GM18873 (cell line): ENCODE measurements around the gene RFPL4AL1.
"Not testable (repeated sequence)": the region's sequence is repeated elsewhere in the genome, so short reads cannot be mapped to it uniquely, and the experiment has no call there.

Source experiments
- ATAC-seq: cut with Tn5 transposase; IDR thresholded peaks from one replicate; pipeline ENCODE4 v1.9.1; 2021; ENCODE audit warnings: mild to moderate bottlenecking, moderate library complexity, moderate number of reproducible peaks; ENCODE audit not compliant: unreplicated experiment, low FRiP score

RFPL4AL1 gene

GRCh38 chr19:55768818-55769217, at the start of gene RFPL4AL1:
TSS of gene RFPL4AL1 (plus strand) at chr19:55769118. CDS start at chr19:55771805, 2,687 bp downstream.
- not testable (repeated sequence) for ATAC-seq

GRCh38 chr19:55720214-55720746, 48.6 kb upstream of the RFPL4AL1 start:
- ATAC-seq = no peak

DNA sequence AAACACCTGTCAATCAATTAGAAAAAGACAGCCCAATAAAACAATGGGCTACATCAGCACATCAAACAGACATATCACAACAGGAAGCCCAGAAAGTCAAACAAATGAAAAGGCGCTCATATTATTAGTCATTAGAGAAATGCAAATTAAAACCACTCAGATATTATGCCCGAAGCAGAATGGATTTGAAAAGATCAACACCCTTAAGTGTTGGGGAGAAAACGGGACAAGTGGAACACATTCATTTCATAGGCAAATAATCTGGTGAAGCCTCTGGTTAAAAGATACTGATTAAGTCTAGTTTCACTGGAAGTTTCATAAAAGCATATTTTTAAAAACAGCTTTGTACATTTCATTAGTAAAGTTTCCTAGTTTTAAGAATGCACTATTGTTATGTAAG, 48.1 kb upstream of the RFPL4AL1 start:
- ATAC-seq = no peak

DNA sequence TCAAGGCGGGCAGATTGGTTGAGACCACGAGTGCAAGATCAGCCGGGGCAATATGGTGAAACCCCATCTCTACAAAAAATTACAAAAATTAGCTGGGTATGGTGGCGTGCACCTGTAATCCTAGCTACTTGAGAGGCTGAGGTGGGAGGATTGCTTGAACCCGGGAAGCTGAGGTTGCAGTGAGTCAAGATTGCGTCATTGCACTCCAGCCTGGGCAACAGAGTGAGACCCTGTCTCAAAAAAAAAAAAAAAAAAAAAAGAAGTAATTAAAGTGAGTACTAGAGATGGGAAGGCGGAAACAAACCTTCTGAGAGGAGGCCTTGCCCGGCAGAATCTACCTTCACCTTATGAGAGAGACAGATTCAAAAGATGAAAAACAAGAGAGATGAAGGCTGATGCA, 45.4 kb upstream of the RFPL4AL1 start:
- ATAC-seq = no peak

DNA sequence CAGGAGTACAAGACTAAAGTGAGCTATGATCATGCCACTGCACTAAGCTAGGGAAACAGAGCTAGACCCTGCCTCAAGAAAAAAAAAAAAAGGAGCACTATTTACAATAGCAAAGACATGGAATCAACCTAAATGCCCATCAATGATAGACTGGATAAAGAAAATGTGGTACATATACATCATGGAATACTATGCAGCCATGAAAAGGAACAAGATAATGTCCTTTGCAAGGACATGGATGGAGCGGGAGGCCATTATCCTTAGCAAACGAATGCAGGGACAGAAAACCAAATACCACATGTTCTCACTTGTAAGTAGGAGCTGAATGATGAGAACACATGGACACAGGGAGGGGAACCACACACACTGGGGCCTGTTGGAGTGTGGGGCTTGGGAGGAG, 38.5 kb upstream of the RFPL4AL1 start:
- not testable (repeated sequence) for ATAC-seq

DNA sequence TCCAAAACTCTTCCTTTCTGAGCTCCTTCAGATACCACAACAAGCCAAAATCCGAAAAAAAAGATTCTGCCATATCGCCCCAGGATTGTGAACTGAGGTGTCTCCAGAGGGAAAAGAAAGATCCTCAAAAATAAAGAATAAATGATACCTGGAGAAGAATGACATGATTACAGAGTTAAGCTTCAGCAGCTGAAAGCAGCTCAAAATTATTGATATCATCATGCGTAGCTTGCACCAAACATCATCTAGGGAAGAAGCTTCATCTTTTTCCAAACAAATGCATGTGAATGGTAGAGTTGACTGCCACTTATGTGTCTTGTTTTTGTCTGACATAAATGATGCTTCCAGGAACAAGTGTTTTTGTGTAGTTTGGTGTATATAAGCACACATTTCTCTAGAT, 30.6 kb upstream of the RFPL4AL1 start, which contains the start of gene NLRP9:
TSS of gene NLRP9 (minus strand) at position 101 of the 400 bp plus-strand sequence. CDS start at position 73, 28 bp downstream.
- no peak for ATAC-seq

- ATAC-seq = no peak
Observed at GRCh38 chr19:55750715-55751114, 18.2 kb upstream of the RFPL4AL1 start.

DNA sequence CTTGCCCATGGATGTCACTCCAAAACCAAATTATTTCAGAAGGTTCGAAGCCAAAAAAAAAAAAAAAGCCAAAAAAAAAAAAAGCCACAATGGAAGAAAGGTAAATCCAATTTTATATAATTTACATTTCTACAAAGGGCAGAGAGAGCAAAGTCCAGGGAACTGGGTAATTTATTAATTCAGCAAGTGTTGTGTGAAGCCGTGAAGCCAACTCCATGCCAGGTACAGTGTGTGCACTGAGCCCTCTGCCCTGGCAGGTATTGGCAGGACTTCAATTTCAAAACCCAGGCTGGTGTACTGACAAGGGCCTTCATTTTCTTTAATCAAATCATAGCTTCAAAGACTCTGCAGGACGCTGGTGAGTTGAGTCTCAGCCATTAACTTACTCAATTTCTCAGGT, 15.5 kb upstream of the RFPL4AL1 start:
- ATAC-seq = no peak

GRCh38 chr19:55756808-55757207, 12.1 kb upstream of the RFPL4AL1 start:
- not testable (repeated sequence) for ATAC-seq

GRCh38 chr19:55758797-55759196, 10.1 kb upstream of the RFPL4AL1 start, which contains the start of gene RFPL4A:
TSS of gene RFPL4A (plus strand) at chr19:55759097. CDS start at chr19:55761801, 2,704 bp downstream.
- not testable (repeated sequence) for ATAC-seq

DNA sequence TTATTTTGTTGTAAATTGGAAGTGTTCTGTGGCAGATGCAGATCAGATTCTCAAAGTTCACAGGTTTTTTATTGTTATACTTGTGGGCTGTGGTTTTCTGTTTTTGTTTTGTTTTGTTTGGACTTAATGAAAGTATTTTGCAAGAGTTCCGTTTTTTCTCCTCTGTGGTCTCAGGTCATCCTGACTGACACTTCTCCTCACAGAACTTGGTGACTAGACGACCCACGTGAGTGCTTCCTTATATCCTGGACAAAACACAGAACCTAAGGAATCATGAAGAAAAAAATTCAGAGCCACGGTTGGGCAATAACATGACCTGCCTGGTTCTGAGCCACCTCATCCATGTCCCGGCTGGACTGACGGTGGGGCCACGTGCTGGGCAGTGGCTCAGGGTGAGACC, 2.5 kb upstream of the RFPL4AL1 start:
- ATAC-seq = no peak

GRCh38 chr19:55769632-55770031, 714 bp downstream of the RFPL4AL1 start:
- not testable (repeated sequence) for ATAC-seq

- no peak for ATAC-seq
Observed at GRCh38 chr19:55777528-55777927, 8.6 kb downstream of the RFPL4AL1 start.

- ATAC-seq = no peak
Observed at GRCh38 chr19:55778331-55778730, 9.4 kb downstream of the RFPL4AL1 start.

- ATAC-seq = no peak
Observed at GRCh38 chr19:55781112-55781511, 12.2 kb downstream of the RFPL4AL1 start.

GRCh38 chr19:55795021-55795420, 26.1 kb downstream of the RFPL4AL1 start:
- no peak for ATAC-seq

DNA sequence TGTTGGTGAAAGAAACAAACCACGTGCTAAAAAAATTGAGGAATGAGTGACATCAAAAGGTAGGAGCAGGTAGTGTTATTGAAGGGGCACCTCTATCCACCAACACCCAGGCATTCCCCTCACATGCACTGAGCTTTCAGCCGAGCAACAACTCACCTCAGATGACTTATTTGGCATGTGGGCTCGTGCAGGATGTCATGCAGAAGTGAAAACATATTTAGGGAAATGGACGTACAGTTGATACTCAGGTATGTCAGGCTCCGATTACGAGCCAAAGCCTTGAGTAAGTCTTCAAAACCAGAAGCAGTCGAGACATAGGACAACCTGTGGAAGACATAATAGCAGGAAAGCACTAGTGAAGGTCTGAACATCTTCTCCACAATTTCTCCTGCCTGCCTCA, 32.5 kb downstream of the RFPL4AL1 start:
- no peak for ATAC-seq

DNA sequence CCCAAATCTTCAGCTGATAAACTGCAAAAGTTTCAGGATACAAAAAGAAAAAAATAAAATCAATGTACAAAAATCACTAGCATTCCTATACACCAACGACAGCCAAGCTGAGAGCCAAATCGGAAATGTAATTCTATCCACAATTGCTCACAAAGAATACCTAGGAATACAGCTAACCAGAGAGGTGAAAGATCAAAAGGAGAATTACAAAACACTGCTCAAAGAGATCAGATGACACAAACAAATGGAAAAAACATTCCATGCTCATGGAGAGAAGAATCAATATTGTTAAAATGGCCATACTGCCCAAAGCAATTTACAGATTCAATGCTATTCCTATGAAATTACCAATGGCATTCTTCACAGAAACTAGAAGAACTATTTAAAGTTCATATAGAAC, 33.4 kb downstream of the RFPL4AL1 start:
- ATAC-seq = no peak

DNA sequence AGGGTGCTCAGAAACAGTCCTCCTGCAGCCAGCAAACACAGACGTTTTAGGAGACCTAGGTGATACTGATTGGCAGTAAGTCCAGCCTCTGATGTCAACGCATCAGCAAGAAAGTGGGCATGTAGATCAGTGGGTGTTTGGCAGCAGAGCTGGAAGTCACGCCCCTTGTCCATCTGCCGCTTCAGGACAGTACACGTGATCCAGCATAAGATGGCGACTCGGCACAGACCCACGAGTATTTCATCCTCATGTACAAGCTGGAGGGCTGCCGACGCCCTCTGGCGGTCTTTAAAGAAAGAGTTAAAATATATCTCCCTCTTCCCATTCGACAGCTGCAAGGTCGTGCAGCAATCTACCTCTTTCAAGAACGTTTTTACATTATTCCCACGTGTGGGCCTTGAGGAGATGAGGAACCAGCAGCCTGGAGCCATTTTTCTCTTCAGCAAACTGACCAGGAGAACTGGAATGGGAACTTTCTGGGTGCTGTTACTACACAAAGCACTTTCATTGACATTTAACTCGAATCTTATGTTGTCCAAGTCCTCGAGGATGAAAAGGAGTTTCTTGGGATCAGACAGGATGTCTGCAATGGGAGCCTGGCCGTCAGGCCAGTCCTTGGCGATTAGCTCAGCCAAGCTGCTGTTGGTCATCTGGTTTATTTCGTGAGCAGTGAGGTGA, 40.6 kb downstream of the RFPL4AL1 start:
- no peak for ATAC-seq

- ATAC-seq = no peak
Observed at GRCh38 chr19:55811340-55811739, 42.4 kb downstream of the RFPL4AL1 start.

GRCh38 chr19:55812449-55812848, 43.5 kb downstream of the RFPL4AL1 start:
- ATAC-seq = no peak

DNA sequence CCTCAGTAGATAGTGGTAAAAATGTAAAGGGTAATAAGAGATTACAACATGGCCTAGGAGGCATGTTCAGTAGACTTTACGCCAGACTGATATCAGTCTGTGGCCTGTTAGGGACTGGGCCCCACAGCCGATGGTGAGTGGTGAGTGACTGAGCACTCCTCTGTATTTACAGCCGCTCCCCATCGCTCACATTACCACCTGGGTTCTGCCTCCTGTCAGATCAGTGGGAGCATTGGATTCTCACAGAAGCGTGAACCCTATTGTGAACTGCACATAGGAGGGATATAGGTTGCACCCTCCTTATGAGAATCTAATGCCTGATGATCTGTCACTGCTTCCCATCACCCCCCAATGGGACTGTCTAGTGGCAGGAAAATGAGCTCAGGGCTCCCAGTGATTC, 45.0 kb downstream of the RFPL4AL1 start:
- no peak for ATAC-seq
